Measurements from ENCODE around the gene DYNLT2. TPM values are rescaled to one million over a fixed set of nuclear protein-coding genes. Genes with fewer than 3 reads are reported as not detected.

DYNLT2 gene
- total RNA-seq, 1 donor from 2014 or later, result 2.8 TPM

DNA sequence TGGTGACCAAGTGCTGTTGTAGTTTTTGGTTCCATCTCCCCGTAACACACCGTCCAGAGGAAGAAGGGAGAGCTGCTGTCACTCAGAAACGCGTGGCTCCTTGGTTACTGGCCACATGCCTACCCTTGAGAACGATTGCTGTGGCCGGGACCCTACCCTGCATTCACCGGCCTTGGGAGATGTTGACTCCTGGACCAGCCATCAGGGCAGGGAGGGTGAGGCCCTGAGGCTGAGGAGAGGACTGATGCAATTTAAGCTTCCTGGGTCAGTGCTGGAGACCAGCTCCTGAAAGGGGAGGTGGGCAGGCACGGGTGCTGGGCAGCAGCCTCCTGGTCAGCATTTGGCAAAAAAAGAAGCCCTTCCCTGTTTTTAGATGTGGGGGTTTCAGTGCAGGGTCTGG lies 31.6 kb upstream of the DYNLT2 start:
- Mint-ChIP-seq H3K36me3 (ENCODE audit: low read depth) (peaks cover 13% of the 10 kb centered on the region), H3K4me1 (no peaks in the 10 kb centered on the region), H3K4me3 (no peak overlapping the region), H3K27ac (ENCODE audit: unreplicated experiment) (no peak overlapping the region), H3K9me3 (no peaks in the 10 kb centered on the region), H3K27me3 (ENCODE audit: low read depth) (no peaks in the 10 kb centered on the region)
- TF ChIP-seq, protein P1, sequence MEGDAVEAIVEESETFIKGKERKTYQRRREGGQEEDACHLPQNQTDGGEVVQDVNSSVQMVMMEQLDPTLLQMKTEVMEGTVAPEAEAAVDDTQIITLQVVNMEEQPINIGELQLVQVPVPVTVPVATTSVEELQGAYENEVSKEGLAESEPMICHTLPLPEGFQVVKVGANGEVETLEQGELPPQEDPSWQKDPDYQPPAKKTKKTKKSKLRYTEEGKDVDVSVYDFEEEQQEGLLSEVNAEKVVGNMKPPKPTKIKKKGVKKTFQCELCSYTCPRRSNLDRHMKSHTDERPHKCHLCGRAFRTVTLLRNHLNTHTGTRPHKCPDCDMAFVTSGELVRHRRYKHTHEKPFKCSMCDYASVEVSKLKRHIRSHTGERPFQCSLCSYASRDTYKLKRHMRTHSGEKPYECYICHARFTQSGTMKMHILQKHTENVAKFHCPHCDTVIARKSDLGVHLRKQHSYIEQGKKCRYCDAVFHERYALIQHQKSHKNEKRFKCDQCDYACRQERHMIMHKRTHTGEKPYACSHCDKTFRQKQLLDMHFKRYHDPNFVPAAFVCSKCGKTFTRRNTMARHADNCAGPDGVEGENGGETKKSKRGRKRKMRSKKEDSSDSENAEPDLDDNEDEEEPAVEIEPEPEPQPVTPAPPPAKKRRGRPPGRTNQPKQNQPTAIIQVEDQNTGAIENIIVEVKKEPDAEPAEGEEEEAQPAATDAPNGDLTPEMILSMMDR (conservative IDR thresholded peaks at IDR 0.05), result no peak
- no peak for DNase-seq (ENCODE audit: low read depth, low spot score)

DNA sequence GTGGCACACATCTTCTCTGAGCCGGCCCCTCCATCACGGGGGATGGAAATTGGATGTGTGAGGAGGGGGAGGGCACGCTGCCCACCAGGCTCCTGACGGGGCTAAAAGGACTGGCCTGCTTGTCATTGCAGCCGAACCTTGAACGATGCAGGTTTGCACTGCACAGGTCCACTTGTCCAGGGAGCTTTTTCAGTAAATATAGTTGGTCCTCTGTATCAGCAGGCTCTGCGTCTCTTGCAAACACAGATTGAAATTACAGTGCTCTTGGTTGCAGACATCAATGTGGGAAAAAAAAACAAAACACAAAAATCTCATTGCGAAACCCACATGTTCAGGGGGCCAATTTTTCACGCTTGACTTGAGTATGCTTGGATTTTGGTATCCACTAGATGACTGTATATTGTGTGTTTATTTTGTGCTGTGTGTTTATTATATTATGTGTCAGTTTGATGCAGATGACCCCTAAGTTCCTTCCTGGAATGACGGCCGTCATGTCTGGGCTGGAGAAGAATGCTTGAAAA lies 29.3 kb upstream of the DYNLT2 start:
- Mint-ChIP-seq H3K9me3 (no peaks in the 10 kb centered on the region), H3K27ac (ENCODE audit: unreplicated experiment) (no peak overlapping the region), H3K36me3 (ENCODE audit: low read depth) (peaks cover 13% of the 10 kb centered on the region), H3K27me3 (ENCODE audit: low read depth) (no peaks in the 10 kb centered on the region), H3K4me1 (no peaks in the 10 kb centered on the region), H3K4me3 (no peak overlapping the region)
- no peak for DNase-seq (ENCODE audit: low read depth, low spot score)
- TF ChIP-seq, protein P1 (conservative IDR thresholded peaks at IDR 0.05), result no peak

DNA sequence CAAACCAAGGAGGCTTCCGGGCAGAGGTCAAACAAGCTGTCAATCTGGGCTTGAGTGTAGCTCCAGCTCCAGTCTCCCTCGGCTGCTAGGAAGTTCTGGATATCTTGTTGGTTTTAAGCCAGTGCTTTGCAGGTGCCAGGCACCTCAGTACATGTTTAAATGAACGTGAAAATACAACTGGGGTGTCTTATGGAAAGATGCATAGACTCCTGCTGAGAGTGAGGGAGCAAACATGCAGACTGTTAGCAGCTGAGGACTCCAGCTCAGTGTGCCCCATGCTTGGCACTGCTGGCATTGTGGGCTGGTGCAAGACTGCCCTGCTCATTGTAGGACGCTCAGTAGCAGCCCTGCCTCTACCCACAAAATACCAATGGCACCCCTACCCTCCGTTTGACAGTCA lies 28.5 kb upstream of the DYNLT2 start:
- TF ChIP-seq, protein P1 (conservative IDR thresholded peaks at IDR 0.05), result no peak
- Mint-ChIP-seq H3K4me3 (no peak overlapping the region), H3K27ac (ENCODE audit: unreplicated experiment) (no peak overlapping the region), H3K36me3 (ENCODE audit: low read depth) (peaks cover 15% of the 10 kb centered on the region), H3K4me1 (no peaks in the 10 kb centered on the region), H3K27me3 (ENCODE audit: low read depth) (no peaks in the 10 kb centered on the region), H3K9me3 (no peaks in the 10 kb centered on the region)
- no peak for DNase-seq (ENCODE audit: low read depth, low spot score)

DNA sequence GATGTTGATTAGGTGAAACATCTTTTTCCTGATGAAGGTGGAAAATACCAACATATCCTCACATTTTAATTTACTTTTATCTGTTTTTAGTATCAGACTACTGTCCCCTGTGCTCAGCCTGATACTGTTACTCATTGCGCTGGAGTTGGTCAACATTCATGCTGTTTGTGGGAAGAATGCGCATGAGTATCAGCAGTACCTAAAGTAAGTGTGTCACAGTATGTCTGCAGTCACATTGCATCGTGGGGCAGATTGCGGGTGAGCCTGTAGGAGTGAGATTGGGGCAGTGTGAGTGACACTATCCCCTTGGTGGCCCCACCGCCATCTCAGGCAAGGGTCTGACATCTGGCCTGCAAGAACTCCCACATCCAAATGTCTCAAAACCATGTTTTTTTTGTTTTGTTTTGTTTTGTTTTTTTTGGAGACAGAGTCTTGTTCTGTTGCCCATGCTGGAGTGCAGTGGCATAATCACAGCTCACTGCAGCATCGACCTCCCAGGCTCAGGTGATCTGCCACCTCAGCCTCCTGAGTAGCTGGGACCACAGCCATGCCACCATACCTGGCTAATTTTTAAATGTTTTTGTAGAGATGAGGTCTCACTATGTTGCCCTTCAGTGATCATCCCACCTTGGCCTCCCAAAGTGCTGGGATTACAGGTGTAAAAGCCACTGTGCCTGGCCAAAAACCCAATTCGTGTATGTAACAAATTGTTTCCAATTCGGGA lies 27.9 kb upstream of the DYNLT2 start:
- Mint-ChIP-seq H3K27ac (ENCODE audit: unreplicated experiment) (no peak overlapping the region), H3K4me1 (no peaks in the 10 kb centered on the region), H3K36me3 (ENCODE audit: low read depth) (peaks cover 15% of the 10 kb centered on the region), H3K9me3 (no peaks in the 10 kb centered on the region), H3K27me3 (ENCODE audit: low read depth) (no peaks in the 10 kb centered on the region), H3K4me3 (no peak overlapping the region)
- no peak for DNase-seq (ENCODE audit: low read depth, low spot score)
- TF ChIP-seq, protein P1 (conservative IDR thresholded peaks at IDR 0.05), result no peak

DNA sequence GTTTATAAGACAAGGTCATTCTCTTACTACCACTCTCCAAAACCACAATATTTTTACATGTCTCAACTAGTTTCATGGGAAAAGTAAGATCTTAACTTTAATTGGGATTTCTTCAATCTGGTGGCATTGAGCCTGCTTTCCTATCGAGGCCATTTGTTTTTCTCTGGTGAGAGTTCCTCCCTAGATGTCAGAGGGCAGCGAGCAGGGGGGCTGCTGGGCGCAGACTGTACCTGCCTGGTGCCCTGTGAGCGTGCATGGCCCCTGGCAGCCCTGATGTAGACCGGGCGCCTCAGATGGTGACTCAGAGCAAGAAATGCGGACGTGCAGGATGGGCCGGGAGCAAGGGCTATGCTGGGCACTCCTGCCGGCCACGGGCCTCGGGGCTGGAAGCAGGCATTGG lies 27.3 kb upstream of the DYNLT2 start:
- H3K27me3 Mint-ChIP-seq (ENCODE audit: low read depth), result no peaks in the 10 kb centered on the region
- H3K4me3 Mint-ChIP-seq, result no peak overlapping the region
- peaks cover 11% of the 10 kb centered on the region for H3K36me3 Mint-ChIP-seq (ENCODE audit: low read depth)
- TF ChIP-seq, protein P1 (conservative IDR thresholded peaks at IDR 0.05), result no peak
- no peaks in the 10 kb centered on the region for H3K4me1 Mint-ChIP-seq
- no peak overlapping the region for H3K27ac Mint-ChIP-seq (ENCODE audit: unreplicated experiment)
- no peaks in the 10 kb centered on the region for H3K9me3 Mint-ChIP-seq
- no peak for DNase-seq (ENCODE audit: low read depth, low spot score)
